Stomach (tissue), 9 donors: Measurements from ENCODE around the gene ATP8A2. TPM values are rescaled to one million over a fixed set of nuclear protein-coding genes. Genes with fewer than 3 reads are reported as not detected.

Experiments
- DNase-seq, 2 donors: peaks; one replicate each; pipeline versions ENCODE4 v3.0.0 to v3.0.0-alpha.2; 2013 to 2019
- H3K27ac ChIP-seq, 5 donors: fragments of 200-600 bp in 4 of 5; sonication (generic) in 4 of 5; one replicate each; pipeline ENCODE4 v1.5.1; 2013 to 2019; ENCODE audit warnings: mild to moderate bottlenecking in 1 of 5, moderate library complexity in 1 of 5
- H3K27me3 ChIP-seq, 3 donors: fragments of 200-600 bp; sonication (generic); one replicate each; pipeline ENCODE4 v1.5.1; 2017 to 2019; ENCODE audit warnings: mixed run types in 1 of 3
- H3K36me3 ChIP-seq, 4 donors: fragments of 200-600 bp; sonication (generic); 1 replicate in 3 of 4; 2 replicates in 1 of 4; pipeline ENCODE4 v1.5.1; 2016 to 2019
- H3K4me1 ChIP-seq, 4 donors: fragments of 200-600 bp; sonication (generic); one replicate each; pipeline ENCODE4 v1.5.1; 2016 to 2019
- H3K4me3 ChIP-seq, 4 donors: fragments of 200-600 bp; sonication (generic) in 3 of 4; one replicate each; pipeline ENCODE4 v1.5.1; 2016 to 2019; ENCODE audit warnings: mild to moderate bottlenecking in 1 of 4
- H3K9me3 ChIP-seq, 4 donors: fragments of 200-600 bp; sonication (generic); one replicate each; pipeline ENCODE4 v1.5.1; 2016 to 2019
- EP300 ChIP-seq: sonication (generic); formaldehyde crosslinking; IDR thresholded peaks from one replicate; pipeline ENCODE4 v1.6.1; 2017; ENCODE audit warnings: antibody characterized with exemption
- POLR2A ChIP-seq, 4 donors: fragments of 450-650 bp; IDR thresholded peaks; one replicate each; pipeline ENCODE4 v1.6.1; 2016; ENCODE audit warnings: antibody characterized with exemption in 4 of 4, control low read depth in 2 of 4, mild to moderate bottlenecking in 1 of 4, moderate library complexity in 1 of 4
- POLR2AphosphoS5 ChIP-seq, 3 donors: sonication (generic); formaldehyde crosslinking; IDR thresholded peaks; one replicate each; pipeline ENCODE4 v1.6.1; 2016; ENCODE audit warnings: antibody characterized with exemption in 3 of 3
- WGBS, 5 donors: extraction: QIAGEN DNeasy Blood & Tissue Kit in 3 of 5; methylation state at CpG; one replicate each; pipeline versions ENCODE4 v1.1.5 to v1.1.7; 2013 to 2018; 5-methylcytosine and 5-hydroxymethylcytosine counted together
- intact Hi-C: fragments of 100-400 bp; cut with DNase I; formaldehyde crosslinking; loops from one replicate; pipeline ENCODE4 v1.15.1; 2023; ENCODE audit warnings: low total_unique reads
- polyA plus RNA-seq, 3 donors: library from polyadenylated mRNA; stranded (reverse); fragments of 200-250 nt; gene quantifications; one replicate each; pipeline ENCODE4 v1.2.3, GENCODE V29; 2013
- total RNA-seq, 5 donors: library from RNA; depleted of rRNA; stranded (reverse); fragments of >200 nt; gene quantifications; one replicate each; pipeline versions ENCODE4 v1.1.0 to v1.2.3, GENCODE V29; 2014 to 2016
- TF ChIP-seq, protein P1 (sequence below), 7 experiments: fragments of 450-650 bp in 4 of 7; fragments of 200-600 bp in 3 of 7; sonication (generic) in 3 of 7; IDR thresholded peaks; one replicate each; pipeline ENCODE4 v1.5.1; 2016 to 2019; ENCODE audit warnings: antibody characterized with exemption in 7 of 7, control low read depth in 2 of 7, mild to moderate bottlenecking in 1 of 7
- donor health status: healthy with polysubstance abuse.
- donor health status: Bipolar disorder and iron deficiency.
- donor health status: healthy.

ATP8A2 gene
- total and polyA plus RNA-seq, 8 donors = 0.12 to 3.5 (median 0.20) TPM; not detected in 3

DNA sequence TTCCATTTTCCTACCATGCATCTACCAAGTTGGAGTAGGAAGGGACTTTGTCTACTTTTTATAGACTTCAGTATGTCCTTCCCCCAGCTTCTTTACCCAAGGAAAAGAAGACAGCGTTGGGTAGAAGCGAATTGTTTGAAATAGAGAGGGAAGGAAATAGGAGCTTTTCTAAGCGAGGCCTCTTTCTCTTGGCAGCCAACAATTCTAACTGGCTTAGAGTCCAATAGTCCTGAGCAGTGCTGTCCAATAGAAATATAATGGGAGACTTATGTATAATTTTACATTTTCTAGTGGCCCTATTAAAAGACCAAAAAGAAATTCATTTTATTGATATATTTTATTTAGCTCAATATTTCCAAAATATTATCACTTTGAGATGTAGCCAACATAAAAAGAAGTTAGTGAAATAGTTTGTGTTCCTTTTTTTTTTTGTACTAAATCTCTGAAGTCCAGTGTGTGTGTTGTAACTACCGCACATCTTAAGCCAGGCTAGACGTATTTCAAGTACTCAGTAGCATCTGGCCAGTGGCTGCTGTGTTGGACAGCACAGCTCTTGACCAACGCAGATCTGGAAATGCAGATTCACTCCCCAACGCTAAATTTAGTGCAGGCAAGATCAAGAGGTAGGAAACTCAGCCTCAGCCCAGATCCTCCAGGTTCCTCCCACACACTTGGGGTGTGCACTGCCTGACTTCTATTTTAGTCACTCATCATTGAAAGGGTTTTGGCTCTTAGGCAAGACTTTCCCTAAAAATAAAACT, 500.9 kb downstream of the ATP8A2 start:
- Histone ChIP-seq H3K27ac (no peak overlapping the region), H3K4me3 (no peak overlapping the region), H3K4me1 (no peaks in the 10 kb centered on the region), H3K36me3 (no peaks in the 10 kb centered on the region), H3K9me3 (no peaks in the 10 kb centered on the region), H3K27me3 (no peaks in the 10 kb centered on the region)
- intact Hi-C loops = no loop called here
- no peak for DNase-seq
- 62 to 84% (median 77%) methylated on average over 7 of the region's 7 CpGs for WGBS, 5 donors
- TF ChIP-seq EP300 (no peak), POLR2AphosphoS5 (IDR thresholded peaks at IDR 0.05) (no peak), POLR2A (IDR thresholded peaks at IDR 0.05) (no peak)
- TF ChIP-seq, protein P1, sequence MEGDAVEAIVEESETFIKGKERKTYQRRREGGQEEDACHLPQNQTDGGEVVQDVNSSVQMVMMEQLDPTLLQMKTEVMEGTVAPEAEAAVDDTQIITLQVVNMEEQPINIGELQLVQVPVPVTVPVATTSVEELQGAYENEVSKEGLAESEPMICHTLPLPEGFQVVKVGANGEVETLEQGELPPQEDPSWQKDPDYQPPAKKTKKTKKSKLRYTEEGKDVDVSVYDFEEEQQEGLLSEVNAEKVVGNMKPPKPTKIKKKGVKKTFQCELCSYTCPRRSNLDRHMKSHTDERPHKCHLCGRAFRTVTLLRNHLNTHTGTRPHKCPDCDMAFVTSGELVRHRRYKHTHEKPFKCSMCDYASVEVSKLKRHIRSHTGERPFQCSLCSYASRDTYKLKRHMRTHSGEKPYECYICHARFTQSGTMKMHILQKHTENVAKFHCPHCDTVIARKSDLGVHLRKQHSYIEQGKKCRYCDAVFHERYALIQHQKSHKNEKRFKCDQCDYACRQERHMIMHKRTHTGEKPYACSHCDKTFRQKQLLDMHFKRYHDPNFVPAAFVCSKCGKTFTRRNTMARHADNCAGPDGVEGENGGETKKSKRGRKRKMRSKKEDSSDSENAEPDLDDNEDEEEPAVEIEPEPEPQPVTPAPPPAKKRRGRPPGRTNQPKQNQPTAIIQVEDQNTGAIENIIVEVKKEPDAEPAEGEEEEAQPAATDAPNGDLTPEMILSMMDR (IDR thresholded peaks at IDR 0.05) = no peak

DNA sequence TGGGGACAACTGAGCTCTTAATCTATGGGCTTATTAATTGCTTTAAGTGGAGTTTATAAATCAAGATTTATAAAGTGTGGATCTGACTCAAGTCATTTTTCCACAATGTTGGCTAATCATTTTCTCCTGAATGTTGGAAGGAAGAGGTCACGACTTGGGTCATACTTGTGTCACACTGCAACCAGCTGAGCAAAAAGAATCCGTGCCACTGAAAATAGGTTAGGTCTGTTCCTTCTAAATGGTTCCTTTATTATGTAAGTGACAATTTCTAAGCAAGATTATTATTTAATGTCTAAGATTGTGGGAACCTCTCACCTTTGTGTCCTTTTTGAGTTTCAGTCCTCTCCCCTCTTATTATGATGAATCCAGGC, 501.5 kb downstream of the ATP8A2 start:
- no peaks in the 10 kb centered on the region for H3K36me3 ChIP-seq
- H3K9me3 ChIP-seq = no peaks in the 10 kb centered on the region
- TF ChIP-seq, protein P1 (IDR thresholded peaks at IDR 0.05) = no peak
- no peak for TF ChIP-seq POLR2AphosphoS5 (IDR thresholded peaks at IDR 0.05)
- no peak for TF ChIP-seq EP300
- TF ChIP-seq POLR2A (IDR thresholded peaks at IDR 0.05) = no peak
- intact Hi-C loops = no loop called here
- no peak for DNase-seq
- H3K4me3 ChIP-seq = no peak overlapping the region
- H3K27me3 ChIP-seq = no peaks in the 10 kb centered on the region
- H3K27ac ChIP-seq = no peak overlapping the region
- no peaks in the 10 kb centered on the region for H3K4me1 ChIP-seq
- WGBS, 5 donors = 59 to 83% (median 73%) methylated on average over 2 of the region's 2 CpGs

DNA sequence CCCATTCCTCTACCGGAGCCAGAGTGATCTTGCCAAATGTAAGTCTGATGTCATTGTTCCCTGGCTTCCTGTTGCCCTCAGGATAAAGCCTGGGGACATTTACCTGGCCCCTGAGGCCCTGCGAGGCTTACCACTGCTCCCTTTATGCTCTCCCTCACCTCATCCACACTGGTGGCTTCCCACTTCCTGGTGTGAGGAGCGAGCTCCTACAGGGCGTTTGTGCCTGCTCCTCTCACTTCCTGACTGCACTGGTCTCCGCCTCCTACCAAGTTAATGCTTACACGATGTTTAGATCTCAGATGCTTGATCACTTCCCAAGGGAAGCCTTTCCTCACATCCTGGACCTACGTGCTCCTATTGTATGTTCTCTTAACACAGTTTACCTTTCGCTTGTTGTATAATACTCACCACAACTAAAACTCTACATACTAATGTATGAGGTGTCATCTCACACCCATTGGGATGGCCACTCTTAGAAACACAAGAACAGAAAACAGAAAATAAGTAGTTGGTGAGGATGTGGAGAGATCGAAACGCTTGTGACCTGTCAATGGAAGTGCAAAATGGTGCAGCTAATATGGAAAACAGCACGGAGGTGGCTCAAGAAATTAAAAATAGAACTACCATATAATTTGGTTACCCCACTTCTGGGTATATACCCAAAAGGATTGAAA, 502.4 kb downstream of the ATP8A2 start:
- intact Hi-C loops = no loop called here
- H3K4me3 ChIP-seq = no peak overlapping the region
- no peaks in the 10 kb centered on the region for H3K4me1 ChIP-seq
- H3K27me3 ChIP-seq = no peaks in the 10 kb centered on the region
- no peak overlapping the region for H3K27ac ChIP-seq
- H3K36me3 ChIP-seq = no peaks in the 10 kb centered on the region
- no peaks in the 10 kb centered on the region for H3K9me3 ChIP-seq
- 82 to 91% (median 86%) methylated on average over 11 of the region's 11 CpGs for WGBS, 5 donors
- TF ChIP-seq EP300 (no peak), POLR2A (IDR thresholded peaks at IDR 0.05) (no peak), POLR2AphosphoS5 (IDR thresholded peaks at IDR 0.05) (no peak)
- TF ChIP-seq, protein P1 (IDR thresholded peaks at IDR 0.05) = no peak
- DNase-seq = no peak

DNA sequence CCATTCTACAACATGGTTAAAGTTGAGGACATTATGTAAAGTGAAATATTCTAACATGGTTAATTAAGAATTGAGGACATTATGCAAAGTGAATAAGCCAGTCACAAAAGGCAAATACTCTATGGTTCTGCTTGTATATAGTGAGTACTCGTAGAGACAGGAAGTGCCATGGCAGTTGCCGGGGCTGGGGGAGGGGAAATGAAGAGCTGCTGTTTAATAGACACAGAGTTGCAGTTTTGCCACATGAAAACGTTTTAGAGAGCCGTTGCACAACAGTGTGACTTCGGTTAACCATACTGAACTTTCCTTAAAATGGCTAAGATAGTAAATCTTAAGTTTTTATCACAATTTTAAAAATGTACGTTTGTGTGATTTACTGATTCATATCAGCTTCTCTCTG, 503.1 kb downstream of the ATP8A2 start:
- TF ChIP-seq, protein P1 (IDR thresholded peaks at IDR 0.05) = no peak
- no peak for TF ChIP-seq POLR2AphosphoS5 (IDR thresholded peaks at IDR 0.05)
- TF ChIP-seq EP300 = no peak
- no peak for TF ChIP-seq POLR2A (IDR thresholded peaks at IDR 0.05)
- Histone ChIP-seq H3K4me3 (no peak overlapping the region), H3K9me3 (no peaks in the 10 kb centered on the region), H3K4me1 (no peaks in the 10 kb centered on the region), H3K36me3 (no peaks in the 10 kb centered on the region), H3K27ac (no peak overlapping the region), H3K27me3 (no peaks in the 10 kb centered on the region)
- intact Hi-C loops = no loop called here
- WGBS, 5 donors = 59 to 74% (median 68%) methylated on average over 6 of the region's 6 CpGs
- peak in 1 of 2 donors; percentile 58 for DNase-seq
